PC-3 (cell line): Measurements from ENCODE around the gene AP4E1. TPM values are rescaled to one million over a fixed set of nuclear protein-coding genes. Genes with fewer than 3 reads are reported as not detected.

Experiments used
- ATAC-seq: fragments of 200-7000 bp; cut with Tn5 transposase; 2 replicates; pipeline ENCODE4 v1.9.1; 2020; ENCODE audit warnings: mild to moderate bottlenecking, moderate library complexity
- BruUV-seq: library from RNA; stranded (reverse); fragments of 400-500 nt; replicated peaks from 2 replicates; lab custom pipeline; 2021; lab: Mats Ljungman, UMichigan
- CTCF ChIA-PET: fragments of 300-600 bp; sonication (Branson Sonifier 250); formaldehyde crosslinking; loops from one replicate; lab custom pipeline; 2022; ENCODE audit warnings: antibody characterized with exemption; lab: Charles Lee
- POLR2A ChIA-PET: fragments of 300-600 bp; sonication (Branson Sonifier 250); formaldehyde crosslinking; loops from one replicate; lab custom pipeline; 2022; ENCODE audit warnings: antibody characterized with exemption; ENCODE audit not compliant: unreplicated experiment; lab: Charles Lee
- DNase-seq: peaks from one replicate; pipeline ENCODE4 v3.0.0-alpha.2; 2015
- H2AFZ ChIP-seq: fragments of 300-600 bp; sonication (generic); 2 replicates; pipeline ENCODE4 v1.6.0; 2016; ENCODE audit warnings: antibody characterized with exemption, low read length
- H3F3A ChIP-seq: fragments of 300-600 bp; sonication (generic); one replicate; pipeline ENCODE4 v1.6.0; 2017; ENCODE audit warnings: antibody characterized with exemption, low read length, control low read depth, mild to moderate bottlenecking; ENCODE audit not compliant: unreplicated experiment
- H3K27ac ChIP-seq: fragments of 300-600 bp; sonication (generic); 2 replicates; pipeline ENCODE4 v1.5.1; 2016; ENCODE audit warnings: mild to moderate bottlenecking, low read length
- H3K27me3 ChIP-seq: fragments of 300-600 bp; sonication (generic); 2 replicates; pipeline ENCODE4 v1.6.1; 2016; ENCODE audit warnings: low read length, mixed read lengths
- H3K36me3 ChIP-seq: fragments of 300-600 bp; sonication (generic); 2 replicates; pipeline ENCODE4 v1.6.1; 2016; ENCODE audit warnings: low read depth, mixed run types, low read length, mixed read lengths
- H3K4me1 ChIP-seq: fragments of 300-600 bp; sonication (generic); 2 replicates; pipeline ENCODE4 v1.5.1; 2016; ENCODE audit warnings: low read length; ENCODE audit not compliant: insufficient read depth
- H3K4me2 ChIP-seq: fragments of 300-600 bp; sonication (generic); 2 replicates; pipeline ENCODE4 v1.6.0; 2016; ENCODE audit warnings: low read length
- H3K4me3 ChIP-seq: fragments of 300-600 bp; sonication (generic); 2 replicates; pipeline ENCODE4 v1.5.1; 2016; ENCODE audit warnings: mild to moderate bottlenecking, low read length, mixed read lengths
- H3K79me2 ChIP-seq: fragments of 300-600 bp; sonication (generic); 2 replicates; pipeline ENCODE4 v1.6.1; 2017; ENCODE audit warnings: low read length, mixed read lengths
- H3K9ac ChIP-seq: fragments of 300-600 bp; sonication (generic); 2 replicates; pipeline ENCODE4 v1.6.0; 2016; ENCODE audit warnings: mild to moderate bottlenecking, low read length
- H3K9me2 ChIP-seq: fragments of 300-600 bp; sonication (generic); replicated peaks from 2 replicates; pipeline ENCODE4 v1.6.1; 2016; ENCODE audit warnings: mixed run types, low read length, mixed read lengths
- H3K9me3 ChIP-seq: fragments of 300-600 bp; sonication (generic); 2 replicates; pipeline ENCODE4 v1.6.1; 2016; ENCODE audit warnings: low read length, mixed read lengths
- H4K20me1 ChIP-seq: fragments of 300-600 bp; sonication (generic); 2 replicates; pipeline ENCODE4 v1.6.1; 2016; ENCODE audit warnings: low read length, mixed read lengths
- EZH2 ChIP-seq: fragments of 300-600 bp; sonication (generic); IDR thresholded peaks from one replicate; pipeline ENCODE4 v1.6.1; 2017; ENCODE audit warnings: antibody characterized with exemption, mild to moderate bottlenecking, low read length; ENCODE audit not compliant: unreplicated experiment
- EZH2phosphoT487 ChIP-seq: fragments of 300-600 bp; sonication (generic); IDR thresholded peaks from 2 replicates; pipeline ENCODE4 v1.6.1; 2018; ENCODE audit warnings: mild to moderate bottlenecking, antibody characterized with exemption, low read length, borderline replicate concordance
- intact Hi-C: fragments of 100-400 bp; cut with micrococcal nuclease; formaldehyde crosslinking; loops from 2 replicates; pipeline ENCODE4 v1.9.0; 2023
- total RNA-seq: library from RNA; depleted of rRNA; stranded (reverse); fragments of >200 nt; gene quantifications from 2 replicates; pipeline ENCODE4 v1.2.3, GENCODE V29; 2014
- TF ChIP-seq, protein P1 (sequence below): fragments of 300-600 bp; sonication (generic); conservative IDR thresholded peaks from 2 replicates; pipeline ENCODE4 v1.5.1; 2017; ENCODE audit warnings: antibody characterized with exemption, low read depth, mild to moderate bottlenecking, low read length

AP4E1 gene
- total RNA-seq, 1 experiment from 2014 or later, result 6.0 TPM

DNA sequence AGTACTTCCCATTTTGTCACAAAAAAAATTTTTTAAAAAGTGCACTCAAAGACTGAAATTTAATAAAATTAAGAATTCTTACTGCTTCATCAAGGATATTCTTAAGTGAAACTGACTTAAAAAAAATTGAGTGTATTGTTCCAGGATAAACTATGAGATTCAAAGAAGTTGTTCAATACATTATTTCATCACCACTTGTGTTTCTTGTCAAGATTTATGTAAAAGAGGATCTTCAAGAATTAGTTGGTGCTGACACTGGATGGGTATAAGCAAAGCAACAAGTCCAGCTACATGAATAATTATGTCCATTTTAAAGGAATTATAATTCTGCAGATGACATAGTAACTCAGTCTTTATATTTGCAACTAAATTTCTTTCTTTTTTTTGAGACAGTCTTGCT, 4.3 kb upstream of the AP4E1 start:
- Histone ChIP-seq H3K36me3 (no peaks in the 10 kb centered on the region), H2AFZ (no peak overlapping the region), H3K79me2 (peaks cover 7% of the 10 kb centered on the region), H3F3A (no peaks in the 10 kb centered on the region), H3K4me3 (no peak overlapping the region), H3K27ac (no peak overlapping the region), H3K27me3 (no peaks in the 10 kb centered on the region), H3K4me1 (no peaks in the 10 kb centered on the region), H4K20me1 (no peaks in the 10 kb centered on the region), H3K9ac (no peak overlapping the region), H3K9me3 (no peaks in the 10 kb centered on the region), H3K4me2 (no peak overlapping the region), H3K9me2 (no peaks in the 10 kb centered on the region)
- CTCF ChIA-PET, result no interaction called here
- TF ChIP-seq EZH2phosphoT487, result no peak
- no peak for TF ChIP-seq EZH2
- TF ChIP-seq, protein P1, sequence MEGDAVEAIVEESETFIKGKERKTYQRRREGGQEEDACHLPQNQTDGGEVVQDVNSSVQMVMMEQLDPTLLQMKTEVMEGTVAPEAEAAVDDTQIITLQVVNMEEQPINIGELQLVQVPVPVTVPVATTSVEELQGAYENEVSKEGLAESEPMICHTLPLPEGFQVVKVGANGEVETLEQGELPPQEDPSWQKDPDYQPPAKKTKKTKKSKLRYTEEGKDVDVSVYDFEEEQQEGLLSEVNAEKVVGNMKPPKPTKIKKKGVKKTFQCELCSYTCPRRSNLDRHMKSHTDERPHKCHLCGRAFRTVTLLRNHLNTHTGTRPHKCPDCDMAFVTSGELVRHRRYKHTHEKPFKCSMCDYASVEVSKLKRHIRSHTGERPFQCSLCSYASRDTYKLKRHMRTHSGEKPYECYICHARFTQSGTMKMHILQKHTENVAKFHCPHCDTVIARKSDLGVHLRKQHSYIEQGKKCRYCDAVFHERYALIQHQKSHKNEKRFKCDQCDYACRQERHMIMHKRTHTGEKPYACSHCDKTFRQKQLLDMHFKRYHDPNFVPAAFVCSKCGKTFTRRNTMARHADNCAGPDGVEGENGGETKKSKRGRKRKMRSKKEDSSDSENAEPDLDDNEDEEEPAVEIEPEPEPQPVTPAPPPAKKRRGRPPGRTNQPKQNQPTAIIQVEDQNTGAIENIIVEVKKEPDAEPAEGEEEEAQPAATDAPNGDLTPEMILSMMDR, result no peak
- POLR2A ChIA-PET, result no interaction called here
- intact Hi-C loops, result no loop called here
- no peak for DNase-seq
- BruUV-seq, result no TSS peak
- ATAC-seq, result no peak

DNA sequence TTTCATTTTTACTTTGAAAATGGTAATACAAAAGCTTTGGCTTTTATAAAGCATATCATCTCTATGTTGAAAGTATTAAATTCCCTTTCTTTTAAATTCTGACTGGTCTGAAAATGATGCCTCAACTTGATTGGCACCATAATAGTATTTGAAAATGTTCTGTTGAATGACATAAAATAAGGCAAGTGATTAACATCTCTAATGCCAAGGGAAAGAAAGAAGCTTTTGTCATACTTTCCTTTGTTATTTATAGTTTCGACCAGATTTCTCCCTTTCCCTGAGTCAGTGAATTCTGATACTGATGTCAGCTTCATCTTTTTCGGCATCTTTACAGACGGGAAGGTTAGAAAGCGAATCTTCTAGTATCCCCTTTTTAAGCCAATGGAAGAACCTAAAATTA, 3.4 kb upstream of the AP4E1 start:
- no peak for DNase-seq
- no peaks in the 10 kb centered on the region for H3K9me3 ChIP-seq
- ChIA-PET CTCF (no interaction called here), POLR2A (no interaction called here)
- no peaks in the 10 kb centered on the region for H3K9me2 ChIP-seq
- no peak for ATAC-seq
- H3K4me1 ChIP-seq, result peaks cover 2% of the 10 kb centered on the region; the same call in 1 of the 2 replicates
- H3K4me3 ChIP-seq, result no peak overlapping the region
- no peak overlapping the region for H3K9ac ChIP-seq
- no TSS peak for BruUV-seq
- no peak overlapping the region for H3K4me2 ChIP-seq
- no peaks in the 10 kb centered on the region for H3F3A ChIP-seq
- TF ChIP-seq EZH2, result no peak
- TF ChIP-seq, protein P1, result no peak
- TF ChIP-seq EZH2phosphoT487, result no peak
- no peak overlapping the region for H3K27ac ChIP-seq
- intact Hi-C loops, result no loop called here
- peaks cover 15% of the 10 kb centered on the region for H3K79me2 ChIP-seq
- no peaks in the 10 kb centered on the region for H3K27me3 ChIP-seq
- H2AFZ ChIP-seq, result no peak overlapping the region
- H4K20me1 ChIP-seq, result no peaks in the 10 kb centered on the region
- no peaks in the 10 kb centered on the region for H3K36me3 ChIP-seq

DNA sequence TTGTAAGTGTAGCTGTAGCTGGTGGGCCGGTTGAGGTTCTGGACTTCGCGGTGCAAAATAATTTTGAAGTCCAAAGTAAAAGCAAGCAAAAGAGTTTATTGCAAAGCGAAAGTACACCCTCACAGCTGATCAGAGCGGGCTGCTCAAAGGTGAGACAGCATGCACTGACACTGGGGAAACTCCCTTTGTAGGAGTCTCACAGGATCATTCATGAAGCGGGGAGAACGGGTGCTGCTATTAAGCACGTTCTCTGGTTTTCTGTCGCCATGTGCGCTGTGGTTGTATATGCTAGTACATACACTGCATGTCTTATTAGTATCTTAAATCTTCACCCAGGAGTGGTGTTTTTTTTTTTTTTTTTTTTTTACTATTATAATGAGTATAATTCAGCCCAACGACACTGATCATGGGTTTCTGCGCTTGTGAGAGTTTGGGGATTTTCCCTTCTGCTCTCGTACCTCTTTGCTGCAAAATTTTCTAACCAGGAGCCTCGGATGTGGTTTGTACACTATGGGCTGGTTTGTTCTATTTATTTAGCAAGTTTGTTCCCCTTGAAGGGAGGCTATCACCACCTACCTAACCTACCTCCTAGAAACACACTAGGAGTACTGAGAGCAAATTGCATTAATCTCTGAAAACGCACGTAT, 1.4 kb upstream of the AP4E1 start:
- ChIA-PET POLR2A (interaction anchor here (0.6 kb wide), 1 partner anchor 231 kb away, joined by 3 read pairs; no protein-coding TSS in a partner anchor), CTCF (interaction anchor here (0.5 to 0.6 kb wide), 2 partner anchors 32 to 318 kb away, joined by 4 to 5 read pairs; no protein-coding TSS in a partner anchor)
- peak; percentile 31; the same call in 1 of the 2 replicates for ATAC-seq
- peak overlapping the region; percentile 99 for H2AFZ ChIP-seq
- no peaks in the 10 kb centered on the region for H4K20me1 ChIP-seq
- H3K79me2 ChIP-seq, result peaks cover 23% of the 10 kb centered on the region
- intact Hi-C loops, result loop anchor here (1.0 kb wide), 2 partner anchors 30 to 232 kb away; no protein-coding TSS in a partner anchor
- peaks cover under 1% of the 10 kb centered on the region; the same call in 1 of the 2 replicates for H3K36me3 ChIP-seq
- no peak overlapping the region for H3K27ac ChIP-seq
- peak overlapping the region; percentile 88 for H3K9ac ChIP-seq
- H3K4me1 ChIP-seq, result peaks cover 7% of the 10 kb centered on the region; the same call in 1 of the 2 replicates
- peak; percentile 50 for DNase-seq
- TF ChIP-seq EZH2 (no peak), EZH2phosphoT487 (no peak)
- TF ChIP-seq, protein P1, result no peak
- peak overlapping the region; percentile 99 for H3K4me2 ChIP-seq
- no peaks in the 10 kb centered on the region for H3F3A ChIP-seq
- H3K4me3 ChIP-seq, result peak overlapping the region; percentile 94
- BruUV-seq, result no TSS peak
- H3K9me3 ChIP-seq, result no peaks in the 10 kb centered on the region
- no peaks in the 10 kb centered on the region for H3K9me2 ChIP-seq
- no peaks in the 10 kb centered on the region for H3K27me3 ChIP-seq
